Muscle layer of duodenum (tissue), 2 donors: ENCODE results near the gene TYW1B.
"Not testable (repeated sequence)": the region's sequence is repeated elsewhere in the genome, so short reads cannot be mapped to it uniquely, and the experiment has no call there.

Source experiments
- H3K27ac ChIP-seq: one replicate; pipeline ENCODE4 v1.7.0; 2013; ENCODE audit warnings: mild to moderate bottlenecking, low read length
- H3K27me3 ChIP-seq: one replicate; pipeline ENCODE4 v1.7.0; 2013; ENCODE audit warnings: low read depth, mild to moderate bottlenecking, control low read depth, low read length
- H3K36me3 ChIP-seq, 2 donors: one replicate each; pipeline ENCODE4 v1.7.0; 2013; ENCODE audit warnings: low read length in 2 of 2, control low read depth in 1 of 2, mild to moderate bottlenecking in 1 of 2; ENCODE audit not compliant: insufficient read depth in 2 of 2, control insufficient read depth in 1 of 2
- H3K4me1 ChIP-seq, 2 donors: one replicate each; pipeline ENCODE4 v1.7.0; 2013; ENCODE audit warnings: low read length in 2 of 2, mild to moderate bottlenecking in 2 of 2, control low read depth in 1 of 2, moderate library complexity in 1 of 2; ENCODE audit not compliant: insufficient read depth in 2 of 2, control insufficient read depth in 1 of 2
- H3K4me3 ChIP-seq, 2 donors: one replicate each; pipeline ENCODE4 v1.7.0; 2013; ENCODE audit warnings: low read length in 2 of 2, low read depth in 1 of 2, mild to moderate bottlenecking in 1 of 2
- H3K9me3 ChIP-seq, 2 donors: one replicate each; pipeline ENCODE4 v1.7.0; 2013; ENCODE audit warnings: low read length in 2 of 2, control low read depth in 1 of 2, mild to moderate bottlenecking in 1 of 2; ENCODE audit not compliant: control insufficient read depth in 1 of 2
- donor health status: healthy.

Gene TYW1B

GRCh38 chr7:72605863-72606431, 222.1 kb downstream of the TYW1B start:
- H3K27ac ChIP-seq, H3K9me3 ChIP-seq, H3K36me3 ChIP-seq, H3K27me3 ChIP-seq, H3K4me3 ChIP-seq, H3K4me1 ChIP-seq: not testable (repeated sequence)

- H3K27ac ChIP-seq, H3K9me3 ChIP-seq, H3K4me1 ChIP-seq, H3K36me3 ChIP-seq, H3K4me3 ChIP-seq, H3K27me3 ChIP-seq: not testable (repeated sequence)
Observed at GRCh38 chr7:72604771-72605611, 223.0 kb downstream of the TYW1B start.

GRCh38 chr7:72603476-72603875, 224.5 kb downstream of the TYW1B start:
- H3K27ac ChIP-seq, H3K4me3 ChIP-seq, H3K36me3 ChIP-seq, H3K4me1 ChIP-seq, H3K27me3 ChIP-seq, H3K9me3 ChIP-seq: not testable (repeated sequence)

GRCh38 chr7:72603073-72603472, 224.9 kb downstream of the TYW1B start:
- H3K27me3 ChIP-seq = no peaks in the 10 kb centered on the region
- no peak overlapping the region for H3K4me3 ChIP-seq
- H3K9me3 ChIP-seq = peaks cover 0 to 2% of the 10 kb centered on the region in 2 donors
- no peak overlapping the region for H3K27ac ChIP-seq
- H3K4me1 ChIP-seq = no peaks in the 10 kb centered on the region
- H3K36me3 ChIP-seq = peaks cover 0 to 5% of the 10 kb centered on the region in 2 donors

- not testable (repeated sequence) for H3K9me3 ChIP-seq, H3K4me3 ChIP-seq, H3K4me1 ChIP-seq
Observed at GRCh38 chr7:72601683-72602082, 226.3 kb downstream of the TYW1B start.

GRCh38 chr7:72590023-72590422, 238.0 kb downstream of the TYW1B start:
- H3K36me3 ChIP-seq, H3K4me1 ChIP-seq, H3K27me3 ChIP-seq, H3K9me3 ChIP-seq, H3K27ac ChIP-seq, H3K4me3 ChIP-seq: not testable (repeated sequence)

More at GRCh38 chr7:72601683-72602082, 226.3 kb downstream of the TYW1B start:
- not testable (repeated sequence) for H3K27ac ChIP-seq, H3K27me3 ChIP-seq, H3K36me3 ChIP-seq

GRCh38 chr7:72587267-72587666, 240.7 kb downstream of the TYW1B start:
- H3K27me3 ChIP-seq, H3K36me3 ChIP-seq, H3K27ac ChIP-seq, H3K4me1 ChIP-seq, H3K4me3 ChIP-seq, H3K9me3 ChIP-seq: not testable (repeated sequence)

GRCh38 chr7:72584576-72584975, 243.4 kb downstream of the TYW1B start:
- not testable (repeated sequence) for H3K27ac ChIP-seq, H3K4me3 ChIP-seq, H3K4me1 ChIP-seq, H3K27me3 ChIP-seq, H3K9me3 ChIP-seq, H3K36me3 ChIP-seq

GRCh38 chr7:72583620-72584361, 244.2 kb downstream of the TYW1B start:
- not testable (repeated sequence) for H3K36me3 ChIP-seq

GRCh38 chr7:72580142-72580770, 247.7 kb downstream of the TYW1B start:
- not testable (repeated sequence) for H3K4me3 ChIP-seq, H3K9me3 ChIP-seq, H3K27ac ChIP-seq, H3K27me3 ChIP-seq, H3K4me1 ChIP-seq, H3K36me3 ChIP-seq

More at GRCh38 chr7:72583620-72584361, 244.2 kb downstream of the TYW1B start:
- H3K27me3 ChIP-seq, H3K4me1 ChIP-seq, H3K4me3 ChIP-seq, H3K9me3 ChIP-seq, H3K27ac ChIP-seq: not testable (repeated sequence)

GRCh38 chr7:72577107-72577506, 250.9 kb downstream of the TYW1B start:
- Histone ChIP-seq H3K9me3 (no peaks in the 10 kb centered on the region), H3K4me1 (no peaks in the 10 kb centered on the region), H3K36me3 (no peaks in the 10 kb centered on the region), H3K27me3 (no peaks in the 10 kb centered on the region), H3K27ac (no peak overlapping the region), H3K4me3 (no peak overlapping the region)
